Activated B cell treated with CpG ODN at 0.5 μM for 24 hours (primary cell): ENCODE results near the gene IMPDH1. TPM values are rescaled to one million over a fixed set of nuclear protein-coding genes. Genes with fewer than 3 reads are reported as not detected.
A peak's percentile ranks its signal among the peaks of the same experiment; 100 is the strongest.

Experiments
- ATAC-seq: fragments of 200-7000 bp; cut with Tn5 transposase; one replicate; pipeline ENCODE4 v1.10.0; 2021; ENCODE audit warnings: low read depth, mild to moderate bottlenecking, moderate library complexity
- CTCF ChIA-PET: fragments of 350-600 bp; sonication (Branson Sonifier 250); formaldehyde crosslinking; loops from one replicate; lab custom pipeline; 2021; ENCODE audit warnings: antibody characterized with exemption; lab: Charles Lee
- POLR2A ChIA-PET: fragments of 350-600 bp; sonication (Branson Sonifier 250); formaldehyde crosslinking; loops from one replicate; lab custom pipeline; 2021; ENCODE audit warnings: antibody characterized with exemption; lab: Charles Lee
- DNase-seq: peaks from one replicate; pipeline ENCODE4 v3.0.0; 2022
- H3K27ac Mint-ChIP-seq: one replicate; pipeline ENCODE4 v1.8.0; 2020; ENCODE audit warnings: mixed read lengths
- H3K27me3 Mint-ChIP-seq: one replicate; pipeline ENCODE4 v1.8.0; 2021; ENCODE audit warnings: mixed read lengths
- H3K36me3 Mint-ChIP-seq: one replicate; pipeline ENCODE4 v1.8.0; 2021; ENCODE audit warnings: low read depth, mixed read lengths
- H3K4me1 Mint-ChIP-seq: one replicate; pipeline ENCODE4 v1.8.0; 2021; ENCODE audit warnings: mixed read lengths
- H3K4me3 Mint-ChIP-seq: one replicate; pipeline ENCODE4 v1.8.0; 2020; ENCODE audit warnings: mild to moderate bottlenecking, mixed read lengths
- H3K9me3 Mint-ChIP-seq: one replicate; pipeline ENCODE4 v1.8.0; 2020; ENCODE audit warnings: mixed read lengths
- intact Hi-C: fragments of 100-400 bp; cut with micrococcal nuclease; formaldehyde crosslinking; loops from one replicate; pipeline ENCODE4 v1.15.1; 2024
- total RNA-seq: library from RNA; stranded (reverse); gene quantifications from 2 replicates; pipeline ENCODE4 v1.2.3, GENCODE V29; 2022
- TF ChIP-seq, protein P1 (sequence below): fragments of 200-600 bp; IDR thresholded peaks from one replicate; pipeline ENCODE4 v1.8.0; 2022; ENCODE audit warnings: antibody characterized with exemption, mild to moderate bottlenecking

The IMPDH1 gene
- total RNA-seq, 1 donor from 2014 or later: 45.8 TPM

DNA sequence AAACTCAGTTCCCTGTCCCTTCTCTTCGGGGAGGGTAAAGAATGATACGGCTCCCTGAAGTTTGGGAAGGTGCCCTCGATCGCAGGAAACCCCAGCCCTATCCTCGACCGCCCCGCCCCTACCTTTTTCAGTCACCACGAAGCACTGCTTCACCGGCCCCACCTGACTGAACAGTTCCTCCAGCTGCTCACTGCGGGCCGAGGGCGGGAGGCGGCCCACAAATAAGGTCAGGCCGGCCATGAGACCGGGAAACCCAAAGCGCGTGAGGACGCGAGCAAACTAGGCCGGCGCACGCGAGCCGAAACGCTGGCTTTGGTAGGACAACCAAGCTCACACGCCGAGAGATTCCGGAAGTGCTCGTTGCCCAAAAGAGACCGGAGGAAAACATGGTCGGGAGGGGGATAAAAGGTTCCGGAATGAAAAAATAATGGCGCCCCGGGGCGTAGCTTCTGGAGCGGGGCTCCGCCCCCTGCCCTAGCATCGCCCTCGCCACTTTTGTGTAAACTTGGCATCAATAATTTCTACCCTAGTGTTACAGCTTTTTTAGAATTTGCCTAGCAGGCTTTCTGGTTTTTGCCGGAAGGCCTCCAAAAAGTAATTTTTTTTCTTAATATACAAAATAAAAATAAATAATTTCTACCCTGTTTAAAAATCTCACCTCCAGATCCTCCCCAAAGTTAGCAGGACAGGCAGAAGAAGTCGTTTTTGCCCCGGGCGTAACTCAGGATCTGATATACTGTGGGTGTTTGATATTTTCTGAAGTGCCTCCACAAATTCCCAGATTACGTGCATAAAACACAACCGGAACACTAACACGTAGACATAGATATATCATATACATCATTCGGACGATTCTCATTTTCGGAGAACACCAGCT, 66.0 kb downstream of the IMPDH1 start, which contains the start of gene RBM28:
TSS of gene RBM28 (minus strand) at position 355 of the 877 bp plus-strand sequence. CDS start at position 240, 115 bp downstream.
- POLR2A ChIA-PET: interaction anchor here (0.5 to 1.2 kb wide), 9 partner anchors 10 to 1861 kb away, joined by 3 to 6 read pairs (median 3); partner anchors contain the start of genes IMPDH1, TMEM209 and ZNF800
- peak within 1 kb of the TSS; percentile 95 for H3K27ac Mint-ChIP-seq
- peaks cover 26% of the 10 kb centered on the region for H3K4me1 Mint-ChIP-seq
- peak; percentile 95 for ATAC-seq
- CTCF ChIA-PET: interaction anchor here (0.6 to 1.8 kb wide), 6 partner anchors 43 to 131 kb away, joined by 3 to 10 read pairs (median 4); no protein-coding TSS in a partner anchor
- no peaks in the 10 kb centered on the region for H3K9me3 Mint-ChIP-seq
- DNase-seq: peak; percentile 80
- H3K27me3 Mint-ChIP-seq: no peaks in the 10 kb centered on the region
- H3K36me3 Mint-ChIP-seq: peaks cover 24% of the 10 kb centered on the region
- peak within 1 kb of the TSS; percentile 97 for H3K4me3 Mint-ChIP-seq
- intact Hi-C loops: loop anchor here (1.0 to 5.0 kb wide), 8 partner anchors 8 to 1707 kb away; partner anchors contain the start of genes CALU, IMPDH1, METTL2B and SND1
- TF ChIP-seq, protein P1, sequence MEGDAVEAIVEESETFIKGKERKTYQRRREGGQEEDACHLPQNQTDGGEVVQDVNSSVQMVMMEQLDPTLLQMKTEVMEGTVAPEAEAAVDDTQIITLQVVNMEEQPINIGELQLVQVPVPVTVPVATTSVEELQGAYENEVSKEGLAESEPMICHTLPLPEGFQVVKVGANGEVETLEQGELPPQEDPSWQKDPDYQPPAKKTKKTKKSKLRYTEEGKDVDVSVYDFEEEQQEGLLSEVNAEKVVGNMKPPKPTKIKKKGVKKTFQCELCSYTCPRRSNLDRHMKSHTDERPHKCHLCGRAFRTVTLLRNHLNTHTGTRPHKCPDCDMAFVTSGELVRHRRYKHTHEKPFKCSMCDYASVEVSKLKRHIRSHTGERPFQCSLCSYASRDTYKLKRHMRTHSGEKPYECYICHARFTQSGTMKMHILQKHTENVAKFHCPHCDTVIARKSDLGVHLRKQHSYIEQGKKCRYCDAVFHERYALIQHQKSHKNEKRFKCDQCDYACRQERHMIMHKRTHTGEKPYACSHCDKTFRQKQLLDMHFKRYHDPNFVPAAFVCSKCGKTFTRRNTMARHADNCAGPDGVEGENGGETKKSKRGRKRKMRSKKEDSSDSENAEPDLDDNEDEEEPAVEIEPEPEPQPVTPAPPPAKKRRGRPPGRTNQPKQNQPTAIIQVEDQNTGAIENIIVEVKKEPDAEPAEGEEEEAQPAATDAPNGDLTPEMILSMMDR: no peak

Other genes with a start within 250 kb of the IMPDH1 start
- gene LEP, start 168.7 kb downstream of the IMPDH1 start, total RNA-seq: not detected in 2 replicates
- gene RBM28, start 66.1 kb downstream of the IMPDH1 start, total RNA-seq: 45.7 and 54.4 TPM in 2 replicates
- gene PRRT4, start 48.3 kb downstream of the IMPDH1 start, total RNA-seq: 0.10 TPM in 1 of 2 replicates, not detected in the other
- gene HILPDA, start 45.9 kb upstream of the IMPDH1 start, total RNA-seq: 14.5 and 17.0 TPM in 2 replicates
- 32.7 and 35.7 TPM in 2 replicates for gene METTL2B, start 66.8 kb upstream of the IMPDH1 start, total RNA-seq